ENCODE measurements around the gene CYB5D1.

The CYB5D1 gene

GRCh38 chr17:7834542-7834956 is 23.3 kb upstream of the CYB5D1 start:
- no peak for DNase-seq (ENCODE audit: extremely low read depth, low read depth)
- TF ChIP-seq CTCF (IDR thresholded peaks at IDR 0.05; ENCODE audit: low read depth, low read length, missing control alignments), result no peak
- H3K4me3 ChIP-seq (replicated peaks; ENCODE audit: low read depth, low read length), result peak overlapping the region; percentile 83

GRCh38 chr17:7834957-7835813 is 22.6 kb upstream of the CYB5D1 start:
- peak overlapping the region; percentile 83 for H3K4me3 ChIP-seq (replicated peaks; ENCODE audit: low read depth, low read length)
- TF ChIP-seq CTCF (IDR thresholded peaks at IDR 0.05; ENCODE audit: low read depth, low read length, missing control alignments), result peak; percentile 76
- no peak for DNase-seq (ENCODE audit: extremely low read depth, low read depth)

GRCh38 chr17:7835814-7836595 is 21.8 kb upstream of the CYB5D1 start:
- peak overlapping the region; percentile 83 for H3K4me3 ChIP-seq (replicated peaks; ENCODE audit: low read depth, low read length)
- TF ChIP-seq CTCF (IDR thresholded peaks at IDR 0.05; ENCODE audit: low read depth, low read length, missing control alignments), result no peak
- DNase-seq (ENCODE audit: extremely low read depth, low read depth), result no peak

- DNase-seq (ENCODE audit: extremely low read depth, low read depth), result peak; percentile 98
- H3K4me3 ChIP-seq (replicated peaks; ENCODE audit: low read depth, low read length), result peak overlapping the region; percentile 83
- no peak for TF ChIP-seq CTCF (IDR thresholded peaks at IDR 0.05; ENCODE audit: low read depth, low read length, missing control alignments)
These were observed 21.0 kb upstream of the CYB5D1 start for GRCh38 chr17:7836596-7837407.

- TF ChIP-seq CTCF (IDR thresholded peaks at IDR 0.05; ENCODE audit: low read depth, low read length, missing control alignments), result no peak
- peak overlapping the region; percentile 83 for H3K4me3 ChIP-seq (replicated peaks; ENCODE audit: low read depth, low read length)
- no peak for DNase-seq (ENCODE audit: extremely low read depth, low read depth)
These were observed 20.3 kb upstream of the CYB5D1 start for GRCh38 chr17:7837408-7838088.

All from HFF-Myc (cell line).